Panc1 (cell line): Measurements from ENCODE around the gene NPTXR.

Experiments used
- CTCF ChIP-seq: fragments of 450-650 bp; IDR thresholded peaks from 2 replicates; pipeline ENCODE4 v1.5.1; 2017; ENCODE audit warnings: mild to moderate bottlenecking
- TCF7L2 ChIP-seq: IDR thresholded peaks from 2 replicates; pipeline ENCODE4 v1.6.1; 2011; ENCODE audit warnings: mild to moderate bottlenecking, low read depth, low read length, inconsistent platforms

GRCh38 chr22:38802671-38803121 is 41.1 kb downstream of the NPTXR start:
- TF ChIP-seq CTCF (no peak), TCF7L2 (no peak)
